Measurements from ENCODE around the gene UMAD1.

UMAD1 gene

DNA sequence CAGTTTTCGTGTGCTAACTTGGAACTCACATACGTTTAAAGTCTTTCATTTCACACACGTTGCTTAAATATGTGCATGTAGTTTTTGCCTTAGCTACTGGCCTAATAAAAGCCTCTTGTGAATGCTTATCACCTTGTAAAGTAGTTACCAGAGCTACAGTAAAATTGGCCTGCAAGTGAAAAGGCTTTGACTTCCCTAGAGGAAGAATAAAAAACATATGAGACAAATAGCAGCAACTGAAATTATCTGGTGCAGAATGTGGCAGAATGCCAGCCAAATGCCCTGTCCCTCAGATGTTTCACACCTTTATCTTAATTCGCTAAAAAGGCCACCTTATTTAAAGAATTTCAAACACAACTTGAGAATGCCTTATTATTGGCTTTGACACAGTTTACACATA, 105.9 kb downstream of the UMAD1 start:
- H3K4me3 ChIP-seq (ENCODE audit: control insufficient read depth, low read depth, low read length), result no peak overlapping the region
- TF ChIP-seq, protein P1, sequence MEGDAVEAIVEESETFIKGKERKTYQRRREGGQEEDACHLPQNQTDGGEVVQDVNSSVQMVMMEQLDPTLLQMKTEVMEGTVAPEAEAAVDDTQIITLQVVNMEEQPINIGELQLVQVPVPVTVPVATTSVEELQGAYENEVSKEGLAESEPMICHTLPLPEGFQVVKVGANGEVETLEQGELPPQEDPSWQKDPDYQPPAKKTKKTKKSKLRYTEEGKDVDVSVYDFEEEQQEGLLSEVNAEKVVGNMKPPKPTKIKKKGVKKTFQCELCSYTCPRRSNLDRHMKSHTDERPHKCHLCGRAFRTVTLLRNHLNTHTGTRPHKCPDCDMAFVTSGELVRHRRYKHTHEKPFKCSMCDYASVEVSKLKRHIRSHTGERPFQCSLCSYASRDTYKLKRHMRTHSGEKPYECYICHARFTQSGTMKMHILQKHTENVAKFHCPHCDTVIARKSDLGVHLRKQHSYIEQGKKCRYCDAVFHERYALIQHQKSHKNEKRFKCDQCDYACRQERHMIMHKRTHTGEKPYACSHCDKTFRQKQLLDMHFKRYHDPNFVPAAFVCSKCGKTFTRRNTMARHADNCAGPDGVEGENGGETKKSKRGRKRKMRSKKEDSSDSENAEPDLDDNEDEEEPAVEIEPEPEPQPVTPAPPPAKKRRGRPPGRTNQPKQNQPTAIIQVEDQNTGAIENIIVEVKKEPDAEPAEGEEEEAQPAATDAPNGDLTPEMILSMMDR (conservative IDR thresholded peaks at IDR 0.05; ENCODE audit: control insufficient read depth, insufficient read depth, low read depth, low read length), result no peak
- no peak for DNase-seq (ENCODE audit: low read depth)

DNA sequence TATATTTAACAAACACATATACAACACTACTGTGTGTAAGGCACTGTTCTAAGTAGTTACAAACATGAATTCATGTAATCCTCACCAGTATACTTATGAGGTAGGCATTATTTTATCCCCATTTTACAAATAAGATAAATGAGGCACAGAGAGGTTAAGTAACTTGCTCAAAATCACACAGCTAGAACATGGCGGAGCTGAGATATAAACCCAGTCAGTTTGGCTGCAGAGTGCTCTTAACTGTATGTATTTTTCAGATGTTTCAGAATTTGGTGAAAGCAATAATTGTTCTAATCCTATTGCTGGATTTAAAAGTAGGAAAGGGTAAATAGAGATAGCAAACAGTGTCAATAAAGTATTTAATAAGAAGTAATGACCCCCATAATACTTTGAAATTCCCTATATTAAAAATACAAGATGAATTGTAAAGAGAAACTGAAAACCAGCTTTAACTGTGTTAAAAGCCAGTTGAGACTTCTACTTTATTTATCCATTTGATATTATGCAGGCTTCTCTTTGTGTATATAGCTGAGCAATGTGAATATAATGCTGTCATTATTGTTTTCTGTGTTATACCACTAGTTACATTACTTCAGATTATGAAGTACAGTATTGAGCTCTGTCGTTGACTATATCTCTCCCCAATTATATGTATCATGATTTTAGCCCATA, 110.2 kb downstream of the UMAD1 start:
- H3K4me3 ChIP-seq (ENCODE audit: control insufficient read depth, low read depth, low read length), result no peak overlapping the region
- TF ChIP-seq, protein P1 (conservative IDR thresholded peaks at IDR 0.05; ENCODE audit: control insufficient read depth, insufficient read depth, low read depth, low read length), result no peak
- DNase-seq (ENCODE audit: low read depth), result no peak

DNA sequence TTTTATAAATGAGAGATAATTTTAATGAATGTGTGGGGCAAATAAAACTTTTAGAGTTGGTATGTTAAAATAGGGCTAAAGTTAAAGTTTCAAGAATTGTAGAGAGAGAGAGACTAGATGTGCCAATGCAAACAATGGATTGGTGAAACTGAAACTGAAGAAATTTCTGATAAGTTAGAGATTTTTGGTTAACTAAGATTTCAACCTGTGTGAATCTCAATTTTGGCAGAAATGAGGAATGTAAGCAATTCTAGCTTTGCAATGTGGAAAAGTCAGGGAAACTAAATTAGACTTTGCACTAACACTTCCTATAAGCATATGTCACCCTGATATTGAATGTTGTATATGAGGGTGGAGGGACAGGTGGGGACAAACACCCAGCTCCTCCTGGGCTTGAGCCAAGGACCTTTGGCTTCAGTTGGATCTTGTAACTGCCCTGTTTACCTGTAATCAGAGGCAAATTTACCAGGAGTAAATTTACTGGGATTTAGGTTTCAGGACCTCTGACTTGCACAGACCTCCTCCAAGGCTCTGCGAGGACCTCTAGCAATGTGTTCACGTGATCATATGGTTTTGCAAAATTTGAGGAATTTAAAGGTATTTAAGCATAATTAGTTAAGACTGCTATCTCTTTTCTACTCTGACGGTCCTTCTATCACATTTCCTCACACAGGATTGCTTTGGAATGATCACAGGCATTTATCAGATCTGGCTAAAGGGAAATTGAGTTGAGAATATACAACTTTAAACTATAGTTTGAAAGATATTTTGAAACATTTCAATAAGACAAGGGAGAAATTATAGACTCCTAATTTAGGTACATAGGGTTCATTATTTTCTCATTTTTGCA, 110.9 kb downstream of the UMAD1 start:
- no peak for DNase-seq (ENCODE audit: low read depth)
- TF ChIP-seq, protein P1 (conservative IDR thresholded peaks at IDR 0.05; ENCODE audit: control insufficient read depth, insufficient read depth, low read depth, low read length), result no peak
- H3K4me3 ChIP-seq (ENCODE audit: control insufficient read depth, low read depth, low read length), result no peak overlapping the region

DNA sequence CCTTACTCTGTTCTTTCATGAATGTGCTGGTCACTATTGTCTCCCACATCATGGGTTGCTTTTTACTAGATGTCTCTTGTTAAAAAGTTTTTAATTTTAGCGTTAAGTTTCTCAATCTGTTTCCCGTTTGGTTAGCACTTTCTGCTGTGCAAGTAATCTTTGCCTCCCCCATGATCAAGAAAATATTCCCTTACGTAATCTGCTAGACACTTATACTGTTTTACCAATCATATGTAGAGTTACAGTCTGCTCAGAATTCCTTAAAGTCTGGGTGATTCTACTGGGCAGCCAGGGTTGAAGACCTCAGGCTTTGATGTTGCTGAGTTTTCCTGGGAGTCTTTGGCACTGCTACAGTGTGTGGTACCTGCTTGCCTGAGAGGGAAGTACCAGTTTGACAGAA, 116.0 kb downstream of the UMAD1 start:
- no peak overlapping the region for H3K4me3 ChIP-seq (ENCODE audit: control insufficient read depth, low read depth, low read length)
- TF ChIP-seq, protein P1 (conservative IDR thresholded peaks at IDR 0.05; ENCODE audit: control insufficient read depth, insufficient read depth, low read depth, low read length), result no peak
- DNase-seq (ENCODE audit: low read depth), result no peak

DNA sequence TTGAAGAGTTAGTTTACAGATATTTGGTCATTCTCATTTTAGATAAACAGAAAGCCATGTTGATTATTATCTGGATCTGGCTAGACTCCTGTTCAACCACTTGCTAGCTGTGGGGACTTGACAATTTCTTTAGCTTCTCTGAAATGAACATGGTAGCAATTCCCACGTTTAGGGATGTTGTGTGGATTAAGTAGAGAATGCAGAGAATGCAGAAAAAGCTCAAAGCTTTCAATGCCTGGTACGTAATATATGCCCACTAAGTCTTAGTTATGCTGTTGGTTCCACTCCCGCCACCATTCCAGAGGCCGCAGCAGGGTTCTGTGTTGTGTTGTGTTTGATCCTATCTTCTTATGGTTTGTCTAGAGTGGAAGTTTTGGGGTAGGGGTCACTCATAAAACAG, 117.0 kb downstream of the UMAD1 start:
- no peak for DNase-seq (ENCODE audit: low read depth)
- TF ChIP-seq, protein P1 (conservative IDR thresholded peaks at IDR 0.05; ENCODE audit: control insufficient read depth, insufficient read depth, low read depth, low read length), result no peak
- no peak overlapping the region for H3K4me3 ChIP-seq (ENCODE audit: control insufficient read depth, low read depth, low read length)

DNA sequence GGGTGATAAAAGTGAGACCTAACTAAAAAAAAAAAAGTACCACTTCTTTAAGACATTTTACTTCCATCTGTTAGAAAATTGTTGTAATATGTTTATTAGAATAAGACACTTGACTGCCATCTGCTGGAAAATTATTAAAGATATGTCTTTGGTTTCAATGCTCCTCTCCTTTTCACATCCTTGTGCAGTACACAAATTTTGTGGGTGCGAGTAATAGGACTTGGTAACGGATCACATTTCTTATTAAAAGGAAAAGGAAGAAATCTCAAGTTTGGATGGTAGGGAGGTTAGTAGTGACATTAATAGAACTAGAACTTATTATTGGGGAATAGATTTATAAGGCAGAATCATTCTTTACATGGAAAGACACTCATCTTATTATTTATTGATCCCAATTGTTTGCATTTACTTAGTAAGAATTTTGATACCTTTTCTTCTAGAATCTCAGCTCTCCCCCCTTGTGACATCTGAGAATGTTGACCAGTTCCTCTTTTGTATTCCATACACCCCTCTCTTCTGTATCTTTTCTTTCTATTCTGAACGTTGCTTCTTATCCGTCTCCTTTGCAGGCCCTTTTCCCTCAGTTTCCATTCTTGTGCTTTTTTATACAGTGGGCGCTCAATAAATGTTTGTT, 120.9 kb downstream of the UMAD1 start:
- DNase-seq (ENCODE audit: low read depth), result peak; percentile 75
- TF ChIP-seq, protein P1 (conservative IDR thresholded peaks at IDR 0.05; ENCODE audit: control insufficient read depth, insufficient read depth, low read depth, low read length), result peak; percentile 42
- H3K4me3 ChIP-seq (ENCODE audit: control insufficient read depth, low read depth, low read length), result peak overlapping the region; percentile 45

All from fibroblast of mammary gland (primary cell).